Astrocyte of the cerebellum (primary cell): ENCODE data around the gene UGGT2.
A peak's percentile ranks its signal among the peaks of the same experiment; 100 is the strongest.

Experiments used
- DNase-seq: peaks from one replicate; pipeline ENCODE4 v3.0.0-alpha.2; 2011; ENCODE audit warnings: low read depth
- H3K4me3 ChIP-seq: 2 replicates; pipeline ENCODE4 v1.5.1; 2011; ENCODE audit warnings: mild to moderate bottlenecking, low read depth, low read length, moderate library complexity
- in situ Hi-C: cut with HindIII; loops from 2 replicates; pipeline ENCODE4 v1.10.0; 2017; ENCODE audit warnings: low sequenced_read_pairs
- TF ChIP-seq, protein P1 (sequence below): IDR thresholded peaks from 2 replicates; pipeline ENCODE4 v1.5.1; 2012; ENCODE audit warnings: low read length, low read depth, moderate library complexity, mild to moderate bottlenecking; ENCODE audit errors: missing control alignments

UGGT2 gene

DNA sequence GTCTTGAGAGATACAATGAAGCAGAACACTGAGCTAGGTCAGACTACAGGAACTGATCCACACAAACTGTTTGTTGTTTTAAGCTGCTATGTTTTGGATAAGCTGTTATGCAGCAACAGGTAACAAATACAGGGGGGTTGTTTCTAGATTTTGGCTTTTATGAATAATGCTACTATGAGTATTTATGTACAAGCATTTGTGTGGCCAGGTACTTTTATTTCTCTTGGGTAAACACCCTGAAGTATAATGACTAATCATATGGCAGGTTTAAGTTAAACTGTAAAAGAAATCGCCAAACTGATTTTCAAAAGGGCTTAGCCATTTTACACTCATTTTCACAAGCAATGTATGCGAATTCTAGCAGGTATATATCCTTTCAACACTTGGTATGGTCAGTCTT lies 210.3 kb downstream of the UGGT2 start:
- TF ChIP-seq, protein P1, sequence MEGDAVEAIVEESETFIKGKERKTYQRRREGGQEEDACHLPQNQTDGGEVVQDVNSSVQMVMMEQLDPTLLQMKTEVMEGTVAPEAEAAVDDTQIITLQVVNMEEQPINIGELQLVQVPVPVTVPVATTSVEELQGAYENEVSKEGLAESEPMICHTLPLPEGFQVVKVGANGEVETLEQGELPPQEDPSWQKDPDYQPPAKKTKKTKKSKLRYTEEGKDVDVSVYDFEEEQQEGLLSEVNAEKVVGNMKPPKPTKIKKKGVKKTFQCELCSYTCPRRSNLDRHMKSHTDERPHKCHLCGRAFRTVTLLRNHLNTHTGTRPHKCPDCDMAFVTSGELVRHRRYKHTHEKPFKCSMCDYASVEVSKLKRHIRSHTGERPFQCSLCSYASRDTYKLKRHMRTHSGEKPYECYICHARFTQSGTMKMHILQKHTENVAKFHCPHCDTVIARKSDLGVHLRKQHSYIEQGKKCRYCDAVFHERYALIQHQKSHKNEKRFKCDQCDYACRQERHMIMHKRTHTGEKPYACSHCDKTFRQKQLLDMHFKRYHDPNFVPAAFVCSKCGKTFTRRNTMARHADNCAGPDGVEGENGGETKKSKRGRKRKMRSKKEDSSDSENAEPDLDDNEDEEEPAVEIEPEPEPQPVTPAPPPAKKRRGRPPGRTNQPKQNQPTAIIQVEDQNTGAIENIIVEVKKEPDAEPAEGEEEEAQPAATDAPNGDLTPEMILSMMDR = no peak
- in situ Hi-C loops = loop anchor here (25.0 kb wide), 1 partner anchor 206 kb away; the partner anchor contains the start of gene DZIP1
- no peak overlapping the region for H3K4me3 ChIP-seq
- no peak for DNase-seq

DNA sequence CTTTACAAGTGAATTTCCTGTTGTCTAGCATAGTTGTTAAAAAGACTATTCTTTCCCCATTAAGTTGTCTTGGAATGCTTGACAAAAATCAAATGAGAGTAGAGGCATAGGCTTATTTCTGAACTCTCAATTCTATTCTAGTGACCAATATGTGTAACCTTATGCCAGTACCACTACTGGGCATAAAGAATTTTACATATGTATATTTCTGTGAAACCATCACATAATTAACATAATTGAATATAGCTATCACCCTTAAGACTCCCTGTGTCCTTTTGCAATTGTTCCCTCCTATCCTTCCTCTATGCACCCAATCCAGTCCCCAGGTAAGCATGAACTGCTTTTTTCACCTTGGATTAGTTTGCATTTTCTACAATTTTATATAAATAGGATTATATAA lies 211.3 kb downstream of the UGGT2 start:
- DNase-seq = no peak
- H3K4me3 ChIP-seq = no peak overlapping the region
- TF ChIP-seq, protein P1 = no peak
- in situ Hi-C loops = loop anchor here (25.0 kb wide), 1 partner anchor 205 kb away; the partner anchor contains the start of gene DZIP1

DNA sequence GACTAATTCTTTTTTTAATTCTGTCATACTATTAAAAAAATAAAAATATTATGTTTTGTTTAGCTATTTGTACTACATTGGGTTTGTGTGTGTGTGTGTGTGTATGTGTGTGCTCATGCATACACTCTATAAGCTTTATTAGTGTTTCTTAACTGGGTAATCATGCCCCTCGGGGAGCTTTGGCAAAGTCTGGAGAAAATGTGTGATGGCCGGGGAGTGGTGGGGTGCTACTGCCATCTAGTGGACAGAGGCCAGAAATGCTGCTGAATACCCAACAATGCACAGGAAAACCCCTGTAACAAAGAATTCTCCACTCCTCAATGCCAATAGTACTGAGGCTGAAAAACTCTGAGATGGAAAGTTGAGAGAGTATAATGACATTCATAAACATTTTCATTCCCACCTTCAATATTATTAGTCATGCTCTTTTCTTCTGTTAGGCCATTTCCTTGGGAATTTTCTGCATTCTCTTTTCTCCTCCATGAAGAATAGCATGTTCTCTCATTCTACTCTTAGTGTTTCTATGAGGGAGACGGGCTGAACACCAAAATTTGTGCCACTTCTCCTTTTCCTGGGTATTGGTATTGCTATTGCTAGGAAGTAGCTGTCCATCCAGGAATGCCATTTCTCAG lies 219.0 kb downstream of the UGGT2 start:
- TF ChIP-seq, protein P1 = peak; percentile 91
- DNase-seq = peak; percentile 59
- no peak overlapping the region for H3K4me3 ChIP-seq
- in situ Hi-C loops = loop anchor here (5.0 to 25.0 kb wide), 2 partner anchors 157 to 197 kb away; partner anchors contain the start of genes DNAJC3 and DZIP1

DNA sequence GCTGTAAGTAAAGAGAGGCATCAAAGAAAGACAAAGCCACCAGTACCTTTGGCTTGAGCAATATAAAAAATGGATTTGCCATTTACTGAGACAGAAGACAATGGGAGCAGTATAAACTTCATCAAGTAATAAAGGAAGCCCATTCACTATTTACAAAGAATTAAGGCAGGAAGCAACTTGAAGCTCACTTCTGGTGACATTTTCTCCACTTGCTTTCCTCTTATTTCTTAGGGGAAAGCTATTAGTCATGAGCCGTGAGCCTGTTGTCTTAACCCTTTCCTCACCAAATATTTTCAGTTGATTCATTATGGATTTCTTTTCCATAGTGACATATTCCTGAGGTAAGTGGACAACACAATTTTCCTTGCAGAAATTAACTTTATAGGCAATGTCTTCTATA lies 219.5 kb downstream of the UGGT2 start:
- in situ Hi-C loops = loop anchor here (5.0 to 25.0 kb wide), 2 partner anchors 156 to 196 kb away; partner anchors contain the start of genes DNAJC3 and DZIP1

DNA sequence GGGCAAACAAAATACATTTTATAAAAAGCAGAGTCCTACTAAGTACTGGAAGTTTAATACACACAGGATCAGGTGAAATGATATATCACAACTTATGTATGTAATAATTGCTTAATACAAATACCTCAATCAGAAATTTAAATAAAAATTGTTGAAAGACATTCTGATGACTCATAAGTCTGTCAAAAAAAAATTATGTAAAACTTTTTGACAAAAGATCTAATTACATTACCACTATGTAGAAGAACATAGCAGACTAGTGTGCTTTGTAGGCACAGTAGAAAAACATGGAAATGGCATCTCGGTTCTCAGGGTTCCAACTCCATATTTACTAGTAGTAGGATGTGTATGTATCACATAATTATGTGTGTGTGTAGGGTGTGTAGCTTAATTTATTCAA lies 220.1 kb downstream of the UGGT2 start:
- H3K4me3 ChIP-seq = no peak overlapping the region
- TF ChIP-seq, protein P1 = no peak
- in situ Hi-C loops = loop anchor here (5.0 to 25.0 kb wide), 2 partner anchors 156 to 196 kb away; partner anchors contain the start of genes DNAJC3 and DZIP1
- DNase-seq = no peak

More for the DNA sequence above, 219.5 kb downstream of the UGGT2 start:
- H3K4me3 ChIP-seq = no peak overlapping the region
- DNase-seq = no peak
- TF ChIP-seq, protein P1 = no peak

DNA sequence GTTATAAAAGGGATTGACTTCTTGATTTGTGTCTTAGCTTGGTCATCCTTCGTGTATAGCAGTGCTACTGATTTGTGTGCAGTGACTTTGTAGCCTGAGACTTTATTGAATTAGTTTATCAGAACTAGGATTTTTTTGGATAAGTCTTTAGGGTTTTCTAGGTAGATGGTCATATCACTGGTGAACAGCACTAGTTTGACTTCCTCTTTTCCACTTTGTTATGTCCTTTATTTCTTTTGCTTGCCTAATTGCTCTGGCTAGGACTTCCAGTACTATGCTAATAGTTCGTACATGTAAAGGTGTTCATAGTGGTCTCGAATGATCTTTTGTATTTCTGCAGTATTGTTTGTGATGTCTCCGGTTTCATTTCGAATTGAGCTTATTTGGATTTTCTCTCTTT lies 230.9 kb downstream of the UGGT2 start:
- in situ Hi-C loops = no loop called here
- H3K4me3 ChIP-seq = no peak overlapping the region
- TF ChIP-seq, protein P1 = no peak
- DNase-seq = no peak
